Neutrophil (primary cell): ENCODE results near the gene HNRNPL.
A peak's percentile ranks its signal among the peaks of the same experiment; 100 is the strongest.

Source experiments
- H3K27ac ChIP-seq: fragments of 200-600 bp; sonication (generic); 2 replicates; pipeline ENCODE4 v1.5.1; 2016; ENCODE audit warnings: mild to moderate bottlenecking, moderate library complexity
- H3K27me3 ChIP-seq: fragments of 200-600 bp; sonication (generic); 2 replicates; pipeline ENCODE4 v1.6.0; 2016; ENCODE audit warnings: mild to moderate bottlenecking
- H3K36me3 ChIP-seq: fragments of 200-600 bp; sonication (generic); 2 replicates; pipeline ENCODE4 v1.5.1; 2017
- H3K4me1 ChIP-seq, 2 experiments: fragments of 200-600 bp in 1 of 2; sonication (generic) in 1 of 2; 1 replicate in 1 of 2; 2 replicates in 1 of 2; pipeline versions ENCODE4 v1.5.1 to v1.6.1; 2013 to 2016; ENCODE audit warnings: low read depth in 1 of 2, low read length in 1 of 2, mild to moderate bottlenecking in 1 of 2, moderate library complexity in 1 of 2; ENCODE audit not compliant: control insufficient read depth in 1 of 2, insufficient read depth in 1 of 2
- H3K4me3 ChIP-seq, 2 experiments: fragments of 200-600 bp in 1 of 2; sonication (generic) in 1 of 2; 1 replicate in 1 of 2; 2 replicates in 1 of 2; pipeline ENCODE4 v1.5.1; 2013 to 2016; ENCODE audit warnings: low read depth in 1 of 2, low read length in 1 of 2, mild to moderate bottlenecking in 1 of 2, moderate library complexity in 1 of 2
- H3K9me3 ChIP-seq: fragments of 200-600 bp; sonication (generic); 2 replicates; pipeline ENCODE4 v1.5.1; 2016
- CTCF ChIP-seq: fragments of 200-600 bp; sonication (generic); IDR thresholded peaks from 2 replicates; pipeline ENCODE4 v1.5.1; 2016; ENCODE audit warnings: antibody characterized with exemption

Gene HNRNPL

GRCh38 chr19:38849147-38849859, 483 bp downstream of the HNRNPL start:
- H3K36me3 ChIP-seq: peaks cover 38% of the 10 kb centered on the region
- peak overlapping the region; percentile 100 for H3K27ac ChIP-seq
- peak overlapping the region; percentile 80 to 90 for H3K4me3 ChIP-seq
- TF ChIP-seq CTCF: no peak
- H3K4me1 ChIP-seq: peaks cover 34 to 35% of the 10 kb centered on the region in 2 experiments
- no peaks in the 10 kb centered on the region for H3K9me3 ChIP-seq
- H3K27me3 ChIP-seq: no peaks in the 10 kb centered on the region

- peaks cover 34 to 35% of the 10 kb centered on the region in 2 experiments for H3K4me1 ChIP-seq
- TF ChIP-seq CTCF: no peak
Observed at GRCh38 chr19:38848299-38849146, 1.3 kb downstream of the HNRNPL start.

GRCh38 chr19:38846097-38846496, 3.7 kb downstream of the HNRNPL start:
- Histone ChIP-seq H3K27ac (peak overlapping the region; percentile 9), H3K9me3 (no peaks in the 10 kb centered on the region), H3K36me3 (peaks cover 70% of the 10 kb centered on the region), H3K4me3 (no peak overlapping the region), H3K27me3 (no peaks in the 10 kb centered on the region), H3K4me1 (peaks cover 20 to 23% of the 10 kb centered on the region in 2 experiments)
- no peak for TF ChIP-seq CTCF

More at GRCh38 chr19:38848299-38849146, 1.3 kb downstream of the HNRNPL start:
- H3K27ac ChIP-seq: peak overlapping the region; percentile 100
- peaks cover 46% of the 10 kb centered on the region for H3K36me3 ChIP-seq
- H3K9me3 ChIP-seq: no peaks in the 10 kb centered on the region
- H3K27me3 ChIP-seq: no peaks in the 10 kb centered on the region
- peak overlapping the region; percentile 80 to 90 for H3K4me3 ChIP-seq

GRCh38 chr19:38845374-38846024, 4.3 kb downstream of the HNRNPL start:
- Histone ChIP-seq H3K27ac (no peak overlapping the region), H3K36me3 (peaks cover 76% of the 10 kb centered on the region), H3K27me3 (no peaks in the 10 kb centered on the region), H3K4me1 (peaks cover 15 to 18% of the 10 kb centered on the region in 2 experiments), H3K9me3 (no peaks in the 10 kb centered on the region), H3K4me3 (no peak overlapping the region)
- no peak for TF ChIP-seq CTCF

- peaks cover 15 to 18% of the 10 kb centered on the region in 2 experiments for H3K4me1 ChIP-seq
Observed at GRCh38 chr19:38844093-38844686, 5.6 kb downstream of the HNRNPL start.

More at GRCh38 chr19:38844093-38844686, 5.6 kb downstream of the HNRNPL start:
- H3K4me3 ChIP-seq: no peak overlapping the region
- no peak overlapping the region for H3K27ac ChIP-seq
- no peak for TF ChIP-seq CTCF
- H3K9me3 ChIP-seq: no peaks in the 10 kb centered on the region
- H3K27me3 ChIP-seq: no peaks in the 10 kb centered on the region
- H3K36me3 ChIP-seq: peaks cover 89% of the 10 kb centered on the region
